ENCODE results near the gene SLC25A17. TPM values are rescaled to one million over a fixed set of nuclear protein-coding genes. Genes with fewer than 3 reads are reported as not detected.

The SLC25A17 gene
- total and polyA plus RNA-seq, 2 donors (not counting 1 experiment from before 2014, with no cell fraction given), result 12.9 to 28.7 TPM

DNA sequence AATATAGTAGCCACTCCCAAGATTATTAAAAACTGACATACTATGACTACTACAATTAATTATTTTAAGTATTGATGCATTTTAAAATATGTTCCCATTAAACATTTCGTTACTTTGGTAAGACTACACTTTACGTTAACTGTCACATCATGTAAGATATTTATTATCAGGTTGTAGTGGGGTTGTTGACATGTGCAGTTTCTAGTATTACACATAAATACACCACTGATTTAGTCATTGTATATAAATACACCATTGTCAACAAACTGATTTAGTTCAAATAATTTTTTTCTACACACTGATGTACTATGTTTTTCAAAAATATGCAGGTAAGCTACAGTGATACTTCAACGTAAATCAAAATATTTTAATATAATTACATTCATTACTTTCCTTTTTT, 25.8 kb upstream of the SLC25A17 start:
- H4K20me1 ChIP-seq (ENCODE audit: control insufficient read depth, extremely low read depth, insufficient read depth, low read length), result no peaks in the 10 kb centered on the region
- no peaks in the 10 kb centered on the region for H3K4me1 ChIP-seq (ENCODE audit: control insufficient read depth, extremely low read depth, insufficient read depth, low read length)
- H3K36me3 ChIP-seq (ENCODE audit: control insufficient read depth, insufficient read depth, low read length), result peaks cover 8% of the 10 kb centered on the region
- TF ChIP-seq EZH2 (IDR thresholded peaks at IDR 0.05; ENCODE audit: low read length, missing control alignments), result no peak
- TF ChIP-seq, protein P1, sequence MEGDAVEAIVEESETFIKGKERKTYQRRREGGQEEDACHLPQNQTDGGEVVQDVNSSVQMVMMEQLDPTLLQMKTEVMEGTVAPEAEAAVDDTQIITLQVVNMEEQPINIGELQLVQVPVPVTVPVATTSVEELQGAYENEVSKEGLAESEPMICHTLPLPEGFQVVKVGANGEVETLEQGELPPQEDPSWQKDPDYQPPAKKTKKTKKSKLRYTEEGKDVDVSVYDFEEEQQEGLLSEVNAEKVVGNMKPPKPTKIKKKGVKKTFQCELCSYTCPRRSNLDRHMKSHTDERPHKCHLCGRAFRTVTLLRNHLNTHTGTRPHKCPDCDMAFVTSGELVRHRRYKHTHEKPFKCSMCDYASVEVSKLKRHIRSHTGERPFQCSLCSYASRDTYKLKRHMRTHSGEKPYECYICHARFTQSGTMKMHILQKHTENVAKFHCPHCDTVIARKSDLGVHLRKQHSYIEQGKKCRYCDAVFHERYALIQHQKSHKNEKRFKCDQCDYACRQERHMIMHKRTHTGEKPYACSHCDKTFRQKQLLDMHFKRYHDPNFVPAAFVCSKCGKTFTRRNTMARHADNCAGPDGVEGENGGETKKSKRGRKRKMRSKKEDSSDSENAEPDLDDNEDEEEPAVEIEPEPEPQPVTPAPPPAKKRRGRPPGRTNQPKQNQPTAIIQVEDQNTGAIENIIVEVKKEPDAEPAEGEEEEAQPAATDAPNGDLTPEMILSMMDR (conservative IDR thresholded peaks at IDR 0.05 in 1 of 2, IDR thresholded peaks at IDR 0.05 in 1 of 2; ENCODE audit: low read depth in 1 of 2, low read length in 2 of 2), result no peak
- no peak overlapping the region for H2AFZ ChIP-seq (ENCODE audit: low read length)
- no peak overlapping the region for H3K4me2 ChIP-seq (ENCODE audit: extremely low read depth, insufficient read depth, low read length)
- H3K27me3 ChIP-seq (ENCODE audit: control insufficient read depth, insufficient read depth, low read length), result no peaks in the 10 kb centered on the region
- peaks cover 15% of the 10 kb centered on the region for H3K79me2 ChIP-seq (ENCODE audit: control insufficient read depth, insufficient read depth, low read length)
- no peaks in the 10 kb centered on the region for H3K9me3 ChIP-seq (ENCODE audit: control insufficient read depth, insufficient read depth, low read depth, low read length)
- DNase-seq (ENCODE audit: low read depth in 2 of 2), result no peak
- H3K4me3 ChIP-seq (replicated peaks in 1 of 4; ENCODE audit: control extremely low read depth in 1 of 4, insufficient read depth in 1 of 4, low read depth in 3 of 4, low read length in 4 of 4), result no peak overlapping the region
- no peak overlapping the region for H3K9ac ChIP-seq (ENCODE audit: insufficient read depth, low read length)
- no peak overlapping the region for H3K27ac ChIP-seq (ENCODE audit: insufficient read depth, low read length)

DNA sequence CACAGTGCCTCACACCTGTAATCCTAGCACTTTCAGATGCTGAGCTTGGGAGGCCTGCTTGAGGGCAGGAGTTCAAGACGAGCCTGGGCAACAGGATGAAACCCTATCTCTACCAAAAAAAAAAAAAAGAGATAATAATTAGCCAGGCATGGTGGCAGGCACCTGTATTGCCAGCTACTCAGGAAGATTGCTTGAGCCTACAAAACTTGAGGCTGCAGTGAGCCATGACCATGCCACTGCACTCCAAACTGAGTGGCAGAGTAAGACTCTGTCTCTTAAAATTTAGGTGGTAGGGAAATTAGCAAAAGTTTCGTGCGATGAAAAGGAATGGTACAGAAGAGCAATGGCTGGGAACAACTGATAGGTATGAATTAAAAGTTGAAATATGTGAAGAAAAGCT, 19.3 kb upstream of the SLC25A17 start:
- Histone ChIP-seq H3K4me2 (ENCODE audit: extremely low read depth, insufficient read depth, low read length) (no peak overlapping the region), H3K4me3 (replicated peaks in 1 of 4; ENCODE audit: control extremely low read depth in 1 of 4, insufficient read depth in 1 of 4, low read depth in 3 of 4, low read length in 4 of 4) (no peak overlapping the region), H3K79me2 (ENCODE audit: control insufficient read depth, insufficient read depth, low read length) (peaks cover 11% of the 10 kb centered on the region), H3K36me3 (ENCODE audit: control insufficient read depth, insufficient read depth, low read length) (peaks cover 5% of the 10 kb centered on the region), H2AFZ (ENCODE audit: low read length) (no peak overlapping the region), H3K4me1 (ENCODE audit: control insufficient read depth, extremely low read depth, insufficient read depth, low read length) (no peaks in the 10 kb centered on the region), H3K27ac (ENCODE audit: insufficient read depth, low read length) (no peak overlapping the region), H3K9me3 (ENCODE audit: control insufficient read depth, insufficient read depth, low read depth, low read length) (no peaks in the 10 kb centered on the region), H3K27me3 (ENCODE audit: control insufficient read depth, insufficient read depth, low read length) (no peaks in the 10 kb centered on the region), H4K20me1 (ENCODE audit: control insufficient read depth, extremely low read depth, insufficient read depth, low read length) (no peaks in the 10 kb centered on the region), H3K9ac (ENCODE audit: insufficient read depth, low read length) (no peak overlapping the region)
- DNase-seq (ENCODE audit: low read depth in 2 of 2), result no peak
- TF ChIP-seq, protein P1 (conservative IDR thresholded peaks at IDR 0.05 in 1 of 2, IDR thresholded peaks at IDR 0.05 in 1 of 2; ENCODE audit: low read depth in 1 of 2, low read length in 2 of 2), result no peak
- TF ChIP-seq EZH2 (IDR thresholded peaks at IDR 0.05; ENCODE audit: low read length, missing control alignments), result no peak

DNA sequence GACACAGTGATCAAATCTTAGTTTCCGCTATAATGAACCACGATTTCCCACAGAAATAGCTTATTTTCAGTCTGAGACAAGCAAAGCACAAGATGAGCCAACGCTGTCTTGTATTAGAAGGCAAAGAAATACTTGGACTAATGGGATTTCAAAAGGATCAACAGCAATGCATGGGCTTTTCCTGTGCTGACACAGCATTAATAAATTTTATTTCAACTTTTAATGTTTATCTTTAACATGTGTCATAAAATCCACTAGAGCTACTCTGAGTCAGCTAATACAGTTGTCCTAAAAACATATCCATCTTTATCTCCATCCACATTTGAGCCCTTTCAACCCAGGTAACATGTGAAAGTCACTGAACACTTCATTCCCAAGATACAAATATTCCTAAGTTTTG, 15.5 kb upstream of the SLC25A17 start:
- peaks cover 6% of the 10 kb centered on the region for H3K79me2 ChIP-seq (ENCODE audit: control insufficient read depth, insufficient read depth, low read length)
- H3K4me3 ChIP-seq (replicated peaks in 1 of 4; ENCODE audit: control extremely low read depth in 1 of 4, insufficient read depth in 1 of 4, low read depth in 3 of 4, low read length in 4 of 4), result no peak overlapping the region
- H3K9ac ChIP-seq (ENCODE audit: insufficient read depth, low read length), result no peak overlapping the region
- H2AFZ ChIP-seq (ENCODE audit: low read length), result no peak overlapping the region
- H3K4me1 ChIP-seq (ENCODE audit: control insufficient read depth, extremely low read depth, insufficient read depth, low read length), result no peaks in the 10 kb centered on the region
- no peaks in the 10 kb centered on the region for H3K27me3 ChIP-seq (ENCODE audit: control insufficient read depth, insufficient read depth, low read length)
- TF ChIP-seq, protein P1 (conservative IDR thresholded peaks at IDR 0.05 in 1 of 2, IDR thresholded peaks at IDR 0.05 in 1 of 2; ENCODE audit: low read depth in 1 of 2, low read length in 2 of 2), result no peak
- no peak for TF ChIP-seq EZH2 (IDR thresholded peaks at IDR 0.05; ENCODE audit: low read length, missing control alignments)
- peaks cover 5% of the 10 kb centered on the region for H3K36me3 ChIP-seq (ENCODE audit: control insufficient read depth, insufficient read depth, low read length)
- DNase-seq (ENCODE audit: low read depth in 2 of 2), result no peak
- no peaks in the 10 kb centered on the region for H3K9me3 ChIP-seq (ENCODE audit: control insufficient read depth, insufficient read depth, low read depth, low read length)
- no peak overlapping the region for H3K27ac ChIP-seq (ENCODE audit: insufficient read depth, low read length)
- no peak overlapping the region for H3K4me2 ChIP-seq (ENCODE audit: extremely low read depth, insufficient read depth, low read length)
- H4K20me1 ChIP-seq (ENCODE audit: control insufficient read depth, extremely low read depth, insufficient read depth, low read length), result no peaks in the 10 kb centered on the region

Measured in fibroblast of lung (primary cell).